HepG2 (cell line): ENCODE results near the gene ZKSCAN4. TPM values are rescaled to one million over a fixed set of nuclear protein-coding genes. Genes with fewer than 3 reads are reported as not detected.

Experiments
- ATF1 ChIP-seq: IDR thresholded peaks from 2 replicates; pipeline ENCODE4 v1.6.1; 2016; ENCODE audit warnings: mild to moderate bottlenecking, control low read depth
- CREM ChIP-seq, 2 experiments: sonication (generic) in 1 of 2; formaldehyde crosslinking in 1 of 2; IDR thresholded peaks; 2 replicates each; pipeline versions ENCODE4 v1.4.0 to v1.6.1; 2016 to 2020; ENCODE audit warnings: antibody characterized with exemption in 1 of 2, mild to moderate bottlenecking in 1 of 2, missing genetic modification reagents in 1 of 2
- GFI1 ChIP-seq: sonication (generic); formaldehyde crosslinking; IDR thresholded peaks from 2 replicates; pipeline ENCODE4 v1.5.0; 2020; ENCODE audit warnings: missing genetic modification reagents, mild to moderate bottlenecking, borderline replicate concordance
- HIC2 ChIP-seq: sonication (generic); formaldehyde crosslinking; IDR thresholded peaks from 2 replicates; pipeline ENCODE4 v1.9.0; 2022; ENCODE audit warnings: low read depth, missing genetic modification reagents
- KDM3A ChIP-seq: IDR thresholded peaks from 2 replicates; pipeline ENCODE4 v1.6.1; 2018; ENCODE audit warnings: low read depth, missing compliant biosample characterization
- MED13 ChIP-seq: sonication (generic); formaldehyde crosslinking; IDR thresholded peaks from 2 replicates; pipeline ENCODE4 v1.5.0; 2020; ENCODE audit warnings: missing genetic modification reagents
- ONECUT2 ChIP-seq: sonication (generic); formaldehyde crosslinking; IDR thresholded peaks from 2 replicates; pipeline ENCODE4 v1.4.0; 2020; ENCODE audit warnings: missing genetic modification reagents
- TBX3 ChIP-seq: fragments of 450-650 bp; IDR thresholded peaks from 2 replicates; pipeline ENCODE4 v1.6.1; 2017; ENCODE audit warnings: antibody characterized with exemption, mild to moderate bottlenecking, inconsistent platforms, borderline replicate concordance
- TERF1 ChIP-seq: sonication (generic); formaldehyde crosslinking; IDR thresholded peaks from 2 replicates; pipeline ENCODE4 v1.8.0; 2022; ENCODE audit warnings: mild to moderate bottlenecking, missing genetic modification reagents, moderate library complexity
- XBP1 ChIP-seq: sonication (generic); formaldehyde crosslinking; IDR thresholded peaks from 2 replicates; pipeline ENCODE4 v1.5.0; 2020; ENCODE audit warnings: missing genetic modification reagents
- ZFP1 ChIP-seq: IDR thresholded peaks from 2 replicates; pipeline ENCODE4 v1.6.1; 2016
- ZKSCAN8 ChIP-seq: IDR thresholded peaks from 2 replicates; pipeline ENCODE4 v1.6.1; 2016; ENCODE audit warnings: borderline replicate concordance, missing genetic modification reagents, missing compliant biosample characterization
- ZMAT5 ChIP-seq: sonication (generic); formaldehyde crosslinking; IDR thresholded peaks from 2 replicates; pipeline ENCODE4 v1.5.0; 2020; ENCODE audit warnings: mild to moderate bottlenecking, low read depth, missing genetic modification reagents, borderline replicate concordance
- ZNF143 ChIP-seq: sonication (generic); formaldehyde crosslinking; IDR thresholded peaks from 2 replicates; pipeline ENCODE4 v1.4.0; 2020; ENCODE audit warnings: missing genetic modification reagents
- ZNF275 ChIP-seq: sonication (generic); formaldehyde crosslinking; IDR thresholded peaks from 2 replicates; pipeline ENCODE4 v1.8.0; 2022; ENCODE audit warnings: missing genetic modification reagents, mild to moderate bottlenecking, inconsistent platforms, borderline replicate concordance
- ZNF607 ChIP-seq: sonication (generic); formaldehyde crosslinking; IDR thresholded peaks from 2 replicates; pipeline ENCODE4 v1.5.1; 2020; ENCODE audit warnings: missing genetic modification reagents, mild to moderate bottlenecking, borderline replicate concordance
- ZNF720 ChIP-seq: sonication (generic); formaldehyde crosslinking; IDR thresholded peaks from 2 replicates; pipeline ENCODE4 v1.4.0; 2020; ENCODE audit warnings: missing genetic modification reagents
- ZSCAN30 ChIP-seq: sonication (generic); formaldehyde crosslinking; IDR thresholded peaks from 2 replicates; pipeline ENCODE4 v1.5.0; 2020; ENCODE audit warnings: mild to moderate bottlenecking, missing genetic modification reagents
- polyA plus RNA-seq, 8 experiments: library from polyadenylated mRNA; depleted of rRNA in 3 of 8; stranded (reverse) in 7 of 8; unstranded in 1 of 8; fragments of >200 nt; fragmentation: Illumina TruSeq in 4 of 8; extraction: Trizol in 4 of 8; gene quantifications; 2 replicates each; pipeline versions ENCODE4 v1.2.1 to v1.2.3, GENCODE V29; 2011 to 2016; ENCODE audit warnings: low read depth in 4 of 8, missing spikeins in 1 of 8, mixed read lengths in 1 of 8; ENCODE audit not compliant: insufficient read depth in 1 of 8
- total RNA-seq, 5 experiments: library from RNA; depleted of rRNA; stranded (reverse); fragments of >200 nt; fragmentation: Illumina TruSeq; extraction: Trizol; gene quantifications; 2 replicates each; pipeline ENCODE4 v1.2.3, GENCODE V29; 2016; ENCODE audit warnings: low read depth in 1 of 5
- TF ChIP-seq, protein P1 (sequence below): IDR thresholded peaks from 2 replicates; pipeline ENCODE4 v1.6.1; 2012; ENCODE audit warnings: low read depth, low read length, improper control_type of control experiment
- TF ChIP-seq, protein P2 (sequence below): sonication (generic); formaldehyde crosslinking; IDR thresholded peaks from 2 replicates; pipeline ENCODE4 v1.8.1; 2023; ENCODE audit warnings: mild to moderate bottlenecking, moderate library complexity, missing genetic modification reagents

Gene ZKSCAN4
- total and polyA plus RNA-seq, 2 of the 13 experiments (the other 11 are each of a cell fraction or from before 2014, with no cell fraction given), result 2.9 to 7.8 TPM

DNA sequence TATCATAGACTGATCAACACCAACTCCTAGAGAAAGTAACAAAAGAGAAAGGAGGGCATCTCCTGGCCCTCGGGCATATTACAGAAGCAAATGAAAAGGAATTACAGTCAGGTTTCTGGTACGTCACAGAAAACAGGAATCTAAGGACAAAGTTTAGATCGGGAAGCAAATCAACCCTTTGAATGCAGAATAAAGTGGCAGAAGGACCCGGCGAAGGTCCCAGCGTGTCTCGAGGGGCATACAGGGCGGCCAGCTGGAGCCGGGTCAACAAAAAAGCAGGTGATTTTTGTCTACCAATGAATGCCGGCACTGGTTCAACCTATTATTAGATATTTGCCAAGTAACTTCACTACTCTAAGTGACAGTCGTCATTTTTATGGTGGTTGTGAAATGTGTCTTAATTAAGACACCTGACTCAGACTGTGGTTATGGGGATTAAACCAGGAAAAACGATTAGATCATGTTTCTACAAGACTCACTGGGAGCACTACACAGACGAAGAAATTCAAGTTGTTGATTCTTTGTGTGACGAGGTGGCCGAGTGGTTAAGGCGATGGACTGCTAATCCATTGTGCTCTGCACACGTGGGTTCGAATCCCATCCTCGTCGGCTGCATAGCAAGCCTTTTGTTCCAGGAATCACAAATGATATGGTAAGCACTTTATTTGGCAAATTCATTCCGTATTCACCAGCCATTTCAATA, 39.4 kb downstream of the ZKSCAN4 start (continued):
- peak; percentile 78 for TF ChIP-seq CREM (IDR thresholded peaks at IDR 0.05)
- TF ChIP-seq CREM (CRISPR knock-in tag; IDR thresholded peaks at IDR 0.05), result no peak
- TF ChIP-seq, protein P1, sequence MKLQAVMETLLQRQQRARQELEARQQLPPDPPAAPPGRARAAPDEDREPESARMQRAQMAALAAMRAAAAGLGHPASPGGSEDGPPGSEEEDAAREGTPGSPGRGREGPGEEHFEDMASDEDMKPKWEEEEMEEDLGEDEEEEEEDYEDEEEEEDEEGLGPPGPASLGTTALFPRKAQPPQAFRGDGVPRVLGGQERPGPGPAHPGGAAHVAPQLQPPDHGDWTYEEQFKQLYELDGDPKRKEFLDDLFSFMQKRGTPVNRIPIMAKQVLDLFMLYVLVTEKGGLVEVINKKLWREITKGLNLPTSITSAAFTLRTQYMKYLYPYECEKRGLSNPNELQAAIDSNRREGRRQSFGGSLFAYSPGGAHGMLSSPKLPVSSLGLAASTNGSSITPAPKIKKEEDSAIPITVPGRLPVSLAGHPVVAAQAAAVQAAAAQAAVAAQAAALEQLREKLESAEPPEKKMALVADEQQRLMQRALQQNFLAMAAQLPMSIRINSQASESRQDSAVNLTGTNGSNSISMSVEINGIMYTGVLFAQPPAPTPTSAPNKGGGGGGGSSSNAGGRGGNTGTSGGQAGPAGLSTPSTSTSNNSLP, result peak; percentile 67; the same call in 1 of the 2 replicates
- no peak for TF ChIP-seq TERF1
- TF ChIP-seq ZNF275 (CRISPR knock-in tag), result no peak
- no peak for TF ChIP-seq TBX3
- TF ChIP-seq XBP1 (CRISPR knock-in tag), result no peak
- TF ChIP-seq, protein P2, sequence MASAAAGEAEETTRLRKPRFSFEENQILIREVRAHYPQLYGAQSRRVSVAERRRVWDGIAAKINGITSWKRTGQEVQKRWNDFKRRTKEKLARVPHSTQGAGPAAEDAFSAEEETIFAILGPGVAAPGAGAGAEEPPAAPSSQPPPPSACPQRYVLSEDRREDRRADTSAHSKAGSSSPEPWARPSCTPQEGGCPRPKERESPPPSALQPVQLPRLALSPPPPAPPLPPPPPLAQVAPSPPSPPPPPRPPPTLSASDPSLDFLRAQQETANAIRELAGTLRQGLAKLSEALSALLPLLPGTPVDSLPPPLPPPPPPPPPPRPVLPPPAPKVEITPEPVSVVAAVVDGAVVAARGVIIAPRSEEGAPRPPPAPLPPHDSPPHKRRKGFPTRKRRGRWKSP, result peak; percentile 68; the same call in 1 of the 2 replicates
- TF ChIP-seq KDM3A (CRISPR knock-in tag), result 0 out of 2 replicates have a peak, but pooled peaks have one; percentile 39
- no peak for TF ChIP-seq MED13 (CRISPR knock-in tag)
- no peak for TF ChIP-seq ZNF143 (CRISPR knock-in tag)
- no peak; the same call in 1 of the 2 replicates for TF ChIP-seq ZFP1
- no peak for TF ChIP-seq ZNF720 (CRISPR knock-in tag)
- no peak for TF ChIP-seq ZMAT5 (CRISPR knock-in tag)
- peak; percentile 62; the same call in 1 of the 2 replicates for TF ChIP-seq ZKSCAN8
- TF ChIP-seq ZSCAN30 (CRISPR knock-in tag), result no peak
- TF ChIP-seq ATF1, result peak; percentile 53; the same call in 1 of the 2 replicates
- no peak for TF ChIP-seq GFI1
- TF ChIP-seq HIC2, result no peak; the same call in 1 of the 2 replicates
- no peak for TF ChIP-seq ZNF607 (CRISPR knock-in tag)
- 0 out of 2 replicates have a peak, but pooled peaks have one; percentile 19 for TF ChIP-seq ONECUT2 (CRISPR knock-in tag)
